CD4-positive, alpha-beta T cell (primary cell): ENCODE data around the gene TMEM184B. TPM values are rescaled to one million over a fixed set of nuclear protein-coding genes. Genes with fewer than 3 reads are reported as not detected.

Experiments used
- ATAC-seq: fragments of 200-7000 bp; cut with Tn5 transposase; one replicate; pipeline ENCODE4 v1.10.0; 2022; ENCODE audit warnings: mild to moderate bottlenecking; ENCODE audit not compliant: poor library complexity
- CTCF ChIA-PET: fragments of 350-600 bp; sonication (Branson Sonifier 250); formaldehyde crosslinking; loops from one replicate; lab custom pipeline; 2021; ENCODE audit warnings: antibody characterized with exemption, inconsistent platforms; lab: Charles Lee
- POLR2A ChIA-PET: fragments of 350-600 bp; sonication (Branson Sonifier 250); formaldehyde crosslinking; loops from one replicate; lab custom pipeline; 2021; ENCODE audit warnings: antibody characterized with exemption, inconsistent platforms; lab: Charles Lee
- DNase-seq, 14 experiments: peaks; one replicate each; pipeline ENCODE4 v3.0.0-alpha.2; 2013 to 2020; ENCODE audit warnings: mixed read lengths in 2 of 14
- H3K27ac ChIP-seq, 2 donors: one replicate each; pipeline versions ENCODE4 v1.5.1 to v1.7.0; 2013; ENCODE audit warnings: low read length in 2 of 2, low read depth in 1 of 2, mild to moderate bottlenecking in 1 of 2
- H3K27me3 ChIP-seq, 2 experiments: 1 replicate in 1 of 2; 2 replicates in 1 of 2; pipeline versions ENCODE4 v1.6.1 to v1.7.0; 2013; ENCODE audit warnings: low read length in 2 of 2, control low read depth in 1 of 2, mild to moderate bottlenecking in 1 of 2, moderate library complexity in 1 of 2; ENCODE audit not compliant: insufficient read depth in 2 of 2, control insufficient read depth in 1 of 2
- H3K36me3 ChIP-seq: one replicate; pipeline ENCODE4 v1.6.1; 2013; ENCODE audit warnings: low read length, control low read depth; ENCODE audit not compliant: insufficient read depth
- H3K4me1 ChIP-seq: one replicate; pipeline ENCODE4 v1.6.1; 2013; ENCODE audit warnings: low read length, control low read depth; ENCODE audit not compliant: insufficient read depth
- H3K4me3 ChIP-seq: one replicate; pipeline ENCODE4 v1.5.1; 2013; ENCODE audit warnings: mild to moderate bottlenecking, low read length, moderate library complexity
- H3K9me3 ChIP-seq, 2 experiments: 1 replicate in 1 of 2; 2 replicates in 1 of 2; pipeline versions ENCODE4 v1.6.1 to v1.7.0; 2013; ENCODE audit warnings: low read length in 2 of 2, mild to moderate bottlenecking in 2 of 2, control low read depth in 1 of 2, moderate library complexity in 1 of 2; ENCODE audit not compliant: control insufficient read depth in 1 of 2, insufficient read depth in 1 of 2
- H3K27ac Mint-ChIP-seq: one replicate; pipeline ENCODE4 v1.8.0; 2020; ENCODE audit warnings: mixed read lengths
- H3K27me3 Mint-ChIP-seq: one replicate; pipeline ENCODE4 v1.8.0; 2021; ENCODE audit warnings: mixed read lengths
- H3K36me3 Mint-ChIP-seq: one replicate; pipeline ENCODE4 v1.8.0; 2021; ENCODE audit warnings: low read depth, mixed read lengths
- H3K4me1 Mint-ChIP-seq: one replicate; pipeline ENCODE4 v1.8.0; 2021; ENCODE audit warnings: low read depth, mixed read lengths
- H3K4me3 Mint-ChIP-seq: one replicate; pipeline ENCODE4 v1.8.0; 2020; ENCODE audit warnings: mild to moderate bottlenecking, mixed read lengths
- H3K9me3 Mint-ChIP-seq: one replicate; pipeline ENCODE4 v1.8.0; 2020; ENCODE audit warnings: mixed read lengths
- intact Hi-C, 2 experiments: fragments of 100-400 bp; cut with DNase I in 1 of 2; cut with micrococcal nuclease in 1 of 2; formaldehyde crosslinking; loops; one replicate each; pipeline versions ENCODE4 v1.15.1 to v1.9.0; 2023 to 2025; cut with DNase I, micrococcal nuclease
- total RNA-seq, 174 experiments: library from RNA in 2 of 174; stranded (reverse) in 2 of 174; gene quantifications; one replicate each; pipeline ENCODE4 v1.2.3 and lab custom pipeline; 2021 to 2026
- TF ChIP-seq, protein P1 (sequence below): fragments of 200-600 bp; IDR thresholded peaks from one replicate; pipeline ENCODE4 v1.8.0; 2022; ENCODE audit warnings: antibody characterized with exemption, mild to moderate bottlenecking

TMEM184B gene
- total RNA-seq, 2 experiments from 2014 or later: 49.3 to 50.1 TPM

DNA sequence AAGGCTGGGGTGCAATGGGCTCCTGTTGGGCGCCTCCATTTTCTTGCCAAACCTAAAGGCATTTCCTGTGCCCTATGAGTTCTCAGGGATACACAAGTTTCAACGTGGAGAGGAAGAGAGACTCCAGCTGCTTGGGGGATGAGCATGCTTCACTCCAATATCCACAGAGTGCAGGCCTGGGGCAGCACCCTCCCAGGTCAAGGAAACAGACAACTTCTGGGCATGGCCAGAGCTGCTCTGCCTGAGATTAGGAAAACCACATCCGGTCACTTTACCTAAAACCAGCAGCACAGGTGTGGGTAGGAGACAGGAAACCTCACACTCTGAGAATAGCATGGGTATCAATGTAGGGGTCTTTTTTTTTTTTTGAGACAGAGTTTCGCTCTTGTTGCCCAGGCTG, 28.7 kb downstream of the TMEM184B start:
- no peak overlapping the region for H3K4me3 ChIP-seq
- DNase-seq (no peak), ATAC-seq (no peak)
- ChIA-PET POLR2A (no interaction called here), CTCF (no interaction called here)
- H3K4me1 ChIP-seq: no peaks in the 10 kb centered on the region
- TF ChIP-seq, protein P1, sequence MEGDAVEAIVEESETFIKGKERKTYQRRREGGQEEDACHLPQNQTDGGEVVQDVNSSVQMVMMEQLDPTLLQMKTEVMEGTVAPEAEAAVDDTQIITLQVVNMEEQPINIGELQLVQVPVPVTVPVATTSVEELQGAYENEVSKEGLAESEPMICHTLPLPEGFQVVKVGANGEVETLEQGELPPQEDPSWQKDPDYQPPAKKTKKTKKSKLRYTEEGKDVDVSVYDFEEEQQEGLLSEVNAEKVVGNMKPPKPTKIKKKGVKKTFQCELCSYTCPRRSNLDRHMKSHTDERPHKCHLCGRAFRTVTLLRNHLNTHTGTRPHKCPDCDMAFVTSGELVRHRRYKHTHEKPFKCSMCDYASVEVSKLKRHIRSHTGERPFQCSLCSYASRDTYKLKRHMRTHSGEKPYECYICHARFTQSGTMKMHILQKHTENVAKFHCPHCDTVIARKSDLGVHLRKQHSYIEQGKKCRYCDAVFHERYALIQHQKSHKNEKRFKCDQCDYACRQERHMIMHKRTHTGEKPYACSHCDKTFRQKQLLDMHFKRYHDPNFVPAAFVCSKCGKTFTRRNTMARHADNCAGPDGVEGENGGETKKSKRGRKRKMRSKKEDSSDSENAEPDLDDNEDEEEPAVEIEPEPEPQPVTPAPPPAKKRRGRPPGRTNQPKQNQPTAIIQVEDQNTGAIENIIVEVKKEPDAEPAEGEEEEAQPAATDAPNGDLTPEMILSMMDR: no peak
- no peaks in the 10 kb centered on the region for H3K9me3 ChIP-seq
- no peaks in the 10 kb centered on the region for H3K27me3 Mint-ChIP-seq
- H3K4me3 Mint-ChIP-seq: no peak overlapping the region
- H3K36me3 ChIP-seq: peaks cover 50% of the 10 kb centered on the region
- H3K27me3 ChIP-seq: no peaks in the 10 kb centered on the region
- no peak overlapping the region for H3K27ac ChIP-seq
- intact Hi-C loops: no loop called here
- no peaks in the 10 kb centered on the region for H3K4me1 Mint-ChIP-seq
- H3K27ac Mint-ChIP-seq: no peak overlapping the region
- H3K36me3 Mint-ChIP-seq: peaks cover 61% of the 10 kb centered on the region
- no peaks in the 10 kb centered on the region for H3K9me3 Mint-ChIP-seq

DNA sequence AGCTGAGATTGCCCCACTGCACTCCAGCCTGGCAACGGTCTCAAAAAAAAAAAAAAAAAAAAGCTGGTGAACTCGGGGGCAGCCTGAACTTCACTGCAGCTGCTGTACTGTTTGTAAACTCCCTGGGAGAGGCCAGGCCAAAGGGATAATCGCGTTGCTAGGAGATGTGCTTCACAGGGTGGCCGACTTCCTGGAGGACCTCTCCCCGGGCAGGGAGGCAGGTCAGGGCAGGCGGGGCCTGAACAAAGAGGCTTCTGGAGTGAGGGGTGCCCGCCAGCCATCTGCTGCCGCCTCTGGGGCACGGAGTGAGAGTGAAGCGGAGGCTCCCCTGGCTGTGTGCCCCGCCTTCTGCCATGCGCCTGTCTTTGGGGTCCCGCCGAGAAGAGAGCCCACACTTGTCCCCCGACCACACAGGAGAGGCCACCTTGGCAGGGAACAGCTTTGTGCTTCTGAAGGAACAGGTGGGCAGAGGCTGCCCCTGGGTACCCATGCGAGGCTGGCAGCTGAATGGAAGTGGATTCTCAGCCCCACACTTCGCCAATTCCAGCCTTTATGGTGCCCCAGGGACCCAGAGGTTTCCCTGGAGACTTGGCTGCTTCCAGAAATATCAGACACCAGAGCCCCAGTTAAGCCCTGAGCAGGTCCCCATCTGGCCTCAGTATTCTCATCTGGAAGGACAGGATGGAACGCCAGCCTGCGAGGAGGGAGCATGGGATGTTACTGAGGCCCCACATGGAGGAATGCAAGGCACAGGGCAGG, 29.6 kb downstream of the TMEM184B start:
- H3K27ac ChIP-seq: no peak overlapping the region
- intact Hi-C loops: no loop called here
- CTCF ChIA-PET: interaction anchor here (0.6 kb wide), 1 partner anchor 99 kb away, joined by 3 read pairs; no protein-coding TSS in a partner anchor

GRCh38 chr22:38240734-38241252, 32.0 kb downstream of the TMEM184B start:
- TF ChIP-seq, protein P1: no peak
- DNase-seq (no peak), ATAC-seq (no peak)
- H3K4me1 ChIP-seq: no peaks in the 10 kb centered on the region
- H3K27me3 ChIP-seq: no peaks in the 10 kb centered on the region
- intact Hi-C loops: no loop called here
- no peak overlapping the region for H3K27ac ChIP-seq
- Mint-ChIP-seq H3K9me3 (no peaks in the 10 kb centered on the region), H3K4me1 (no peaks in the 10 kb centered on the region), H3K27me3 (no peaks in the 10 kb centered on the region), H3K36me3 (peaks cover 63% of the 10 kb centered on the region), H3K4me3 (no peak overlapping the region), H3K27ac (no peak overlapping the region)
- H3K4me3 ChIP-seq: no peak overlapping the region
- POLR2A ChIA-PET: no interaction called here
- peaks cover 51% of the 10 kb centered on the region for H3K36me3 ChIP-seq
- CTCF ChIA-PET: no interaction called here
- no peaks in the 10 kb centered on the region for H3K9me3 ChIP-seq

More for the DNA sequence above, 29.6 kb downstream of the TMEM184B start:
- H3K36me3 ChIP-seq: peaks cover 55% of the 10 kb centered on the region
- H3K4me1 ChIP-seq: no peaks in the 10 kb centered on the region
- H3K27ac Mint-ChIP-seq: no peak overlapping the region
- H3K27me3 ChIP-seq: no peaks in the 10 kb centered on the region
- POLR2A ChIA-PET: no interaction called here
- H3K4me1 Mint-ChIP-seq: no peaks in the 10 kb centered on the region
- TF ChIP-seq, protein P1: no peak
- ATAC-seq (no peak), DNase-seq (no peak)
- no peak overlapping the region for H3K4me3 Mint-ChIP-seq
- no peak overlapping the region for H3K4me3 ChIP-seq
- H3K36me3 Mint-ChIP-seq: peaks cover 61% of the 10 kb centered on the region
- no peaks in the 10 kb centered on the region for H3K27me3 Mint-ChIP-seq
- no peaks in the 10 kb centered on the region for H3K9me3 Mint-ChIP-seq
- no peaks in the 10 kb centered on the region for H3K9me3 ChIP-seq
